Occipital lobe (tissue), 2 donors: ENCODE measurements around the gene ABCC2. TPM values are rescaled to one million over a fixed set of nuclear protein-coding genes. Genes with fewer than 3 reads are reported as not detected.
"Not testable (repeated sequence)": the region's sequence is repeated elsewhere in the genome, so short reads cannot be mapped to it uniquely, and the experiment has no call there.

Source experiments
- DNase-seq: peaks from one replicate; lab custom pipeline; 2025; lab: John Stamatoyannopoulos, UW
- total RNA-seq: library from RNA; depleted of rRNA; stranded (reverse); fragments of >200 nt; gene quantifications from one replicate; pipeline ENCODE4 v1.2.3, GENCODE V29; 2014

The ABCC2 gene
- total RNA-seq: 0.16 TPM

GRCh38 chr10:99782447-99783286 is at the start of gene ABCC2:
TSS of gene ABCC2 (plus strand) at chr10:99782640. CDS start at chr10:99782845, 205 bp downstream.
- DNase-seq: no peak

GRCh38 chr10:99733366-99733765 is 49.1 kb upstream of the ABCC2 start:
- DNase-seq: no peak

- not testable (repeated sequence) for DNase-seq
Measured at GRCh38 chr10:99734111-99734510, 48.3 kb upstream of the ABCC2 start.

- no peak for DNase-seq
Measured at GRCh38 chr10:99740260-99740659, 42.2 kb upstream of the ABCC2 start.

GRCh38 chr10:99740933-99741559 is 41.4 kb upstream of the ABCC2 start:
- no peak for DNase-seq

- DNase-seq: no peak
Measured at GRCh38 chr10:99742254-99742653, 40.2 kb upstream of the ABCC2 start.

- no peak for DNase-seq
Measured at GRCh38 chr10:99742701-99743100, 39.7 kb upstream of the ABCC2 start.

- DNase-seq: no peak
Measured at GRCh38 chr10:99743841-99744240, 38.6 kb upstream of the ABCC2 start.

GRCh38 chr10:99746166-99746565 is 36.3 kb upstream of the ABCC2 start:
- not testable (repeated sequence) for DNase-seq

- DNase-seq: no peak
Measured at GRCh38 chr10:99748823-99749451, 33.5 kb upstream of the ABCC2 start.

GRCh38 chr10:99750641-99751040 is 31.8 kb upstream of the ABCC2 start:
- no peak for DNase-seq

- DNase-seq: no peak
Measured at GRCh38 chr10:99754670-99755069, 27.8 kb upstream of the ABCC2 start.

GRCh38 chr10:99756159-99756558 is 26.3 kb upstream of the ABCC2 start:
- no peak for DNase-seq

- DNase-seq: no peak
Measured at GRCh38 chr10:99758211-99758891, 24.1 kb upstream of the ABCC2 start.

GRCh38 chr10:99760321-99760720 is 22.1 kb upstream of the ABCC2 start:
- DNase-seq: no peak

GRCh38 chr10:99761365-99761764 is 21.1 kb upstream of the ABCC2 start:
- DNase-seq: no peak

GRCh38 chr10:99765672-99766301 is 16.7 kb upstream of the ABCC2 start:
- DNase-seq: no peak

- DNase-seq: no peak
Measured at GRCh38 chr10:99766302-99766681, 16.1 kb upstream of the ABCC2 start.

- no peak for DNase-seq
Measured at GRCh38 chr10:99767901-99768300, 14.5 kb upstream of the ABCC2 start.

- DNase-seq: no peak
Measured at GRCh38 chr10:99768556-99768955, 13.9 kb upstream of the ABCC2 start.

- DNase-seq: no peak
Measured at GRCh38 chr10:99769706-99770105, 12.7 kb upstream of the ABCC2 start.
